ENCODE results near the gene HMCN2.

Gene HMCN2

GRCh38 chr9:130351343-130351742 lies 85.8 kb downstream of the HMCN2 start:
- no peak for DNase-seq
- H3K27me3 ChIP-seq (replicated peaks; ENCODE audit: insufficient read depth, low read length) = peaks cover 73% of the 10 kb centered on the region
- H3K9ac ChIP-seq (ENCODE audit: low read length) = no peak overlapping the region
- no peak overlapping the region for H3K4me3 ChIP-seq (ENCODE audit: low read length)
- H3K27ac ChIP-seq (ENCODE audit: low read length) = no peak overlapping the region
- H3K4me1 ChIP-seq (ENCODE audit: low read length) = no peaks in the 10 kb centered on the region
- no peak for TF ChIP-seq EZH2 (optimal IDR thresholded peaks at IDR 0.05; ENCODE audit: low read depth, low read length)
- TF ChIP-seq EZH2phosphoT487 (IDR thresholded peaks at IDR 0.05; ENCODE audit: low read length) = no peak
- no peak for TF ChIP-seq CTCF (IDR thresholded peaks at IDR 0.05; ENCODE audit: low read length)
- H3K9me3 ChIP-seq (replicated peaks; ENCODE audit: insufficient read depth, low read length) = no peaks in the 10 kb centered on the region
- H2AFZ ChIP-seq (ENCODE audit: low read length) = no peak overlapping the region
- no peaks in the 10 kb centered on the region for H3K79me2 ChIP-seq (ENCODE audit: low read length)
- no peaks in the 10 kb centered on the region for H3K9me2 ChIP-seq (replicated peaks; ENCODE audit: insufficient read depth, low read length)
- H4K20me1 ChIP-seq (ENCODE audit: insufficient read depth, low read length) = no peaks in the 10 kb centered on the region
- no peaks in the 10 kb centered on the region for H3F3A ChIP-seq (ENCODE audit: insufficient read depth, low read length)
- H3K36me3 ChIP-seq (replicated peaks; ENCODE audit: insufficient read depth, low read length) = no peaks in the 10 kb centered on the region
- H3K4me2 ChIP-seq (ENCODE audit: low read depth, low read length) = no peak overlapping the region

GRCh38 chr9:130352081-130352480 lies 86.5 kb downstream of the HMCN2 start:
- no peaks in the 10 kb centered on the region for H3K9me3 ChIP-seq (replicated peaks; ENCODE audit: insufficient read depth, low read length)
- no peaks in the 10 kb centered on the region for H3K79me2 ChIP-seq (ENCODE audit: low read length)
- peaks cover 69% of the 10 kb centered on the region for H3K27me3 ChIP-seq (replicated peaks; ENCODE audit: insufficient read depth, low read length)
- no peak for DNase-seq
- H3K27ac ChIP-seq (ENCODE audit: low read length) = no peak overlapping the region
- H3K9me2 ChIP-seq (replicated peaks; ENCODE audit: insufficient read depth, low read length) = no peaks in the 10 kb centered on the region
- no peaks in the 10 kb centered on the region for H4K20me1 ChIP-seq (ENCODE audit: insufficient read depth, low read length)
- H3K4me1 ChIP-seq (ENCODE audit: low read length) = no peaks in the 10 kb centered on the region
- no peak overlapping the region for H3K4me3 ChIP-seq (ENCODE audit: low read length)
- no peak overlapping the region for H3K4me2 ChIP-seq (ENCODE audit: low read depth, low read length)
- H3K9ac ChIP-seq (ENCODE audit: low read length) = no peak overlapping the region
- H3K36me3 ChIP-seq (replicated peaks; ENCODE audit: insufficient read depth, low read length) = no peaks in the 10 kb centered on the region
- H2AFZ ChIP-seq (ENCODE audit: low read length) = no peak overlapping the region
- TF ChIP-seq EZH2 (optimal IDR thresholded peaks at IDR 0.05; ENCODE audit: low read depth, low read length) (no peak), EZH2phosphoT487 (IDR thresholded peaks at IDR 0.05; ENCODE audit: low read length) (no peak), CTCF (IDR thresholded peaks at IDR 0.05; ENCODE audit: low read length) (no peak)
- no peaks in the 10 kb centered on the region for H3F3A ChIP-seq (ENCODE audit: insufficient read depth, low read length)

GRCh38 chr9:130352586-130353285 lies 87.2 kb downstream of the HMCN2 start:
- H4K20me1 ChIP-seq (ENCODE audit: insufficient read depth, low read length) = no peaks in the 10 kb centered on the region
- no peak overlapping the region for H3K4me2 ChIP-seq (ENCODE audit: low read depth, low read length)
- no peak overlapping the region for H2AFZ ChIP-seq (ENCODE audit: low read length)
- H3K9me2 ChIP-seq (replicated peaks; ENCODE audit: insufficient read depth, low read length) = no peaks in the 10 kb centered on the region
- no peak overlapping the region for H3K27ac ChIP-seq (ENCODE audit: low read length)
- no peaks in the 10 kb centered on the region for H3K79me2 ChIP-seq (ENCODE audit: low read length)
- H3K36me3 ChIP-seq (replicated peaks; ENCODE audit: insufficient read depth, low read length) = no peaks in the 10 kb centered on the region
- DNase-seq = no peak
- peaks cover 68% of the 10 kb centered on the region for H3K27me3 ChIP-seq (replicated peaks; ENCODE audit: insufficient read depth, low read length)
- no peaks in the 10 kb centered on the region for H3K9me3 ChIP-seq (replicated peaks; ENCODE audit: insufficient read depth, low read length)
- H3K4me3 ChIP-seq (ENCODE audit: low read length) = no peak overlapping the region
- H3F3A ChIP-seq (ENCODE audit: insufficient read depth, low read length) = no peaks in the 10 kb centered on the region
- TF ChIP-seq CTCF (IDR thresholded peaks at IDR 0.05; ENCODE audit: low read length) = no peak
- H3K4me1 ChIP-seq (ENCODE audit: low read length) = no peaks in the 10 kb centered on the region
- H3K9ac ChIP-seq (ENCODE audit: low read length) = no peak overlapping the region
